Measurements from ENCODE around the gene NUMBL. TPM values are rescaled to one million over a fixed set of nuclear protein-coding genes. Genes with fewer than 3 reads are reported as not detected.

NUMBL gene
- total RNA-seq, 1 experiment from 2014 or later = 41.7 TPM

GRCh38 chr19:40736661-40737060, 46.2 kb upstream of the NUMBL start:
- no TSS peak for BruUV-seq (replicated peaks)
- Histone ChIP-seq H2AFZ (ENCODE audit: low read depth, low read length, poor library complexity, severe bottlenecking) (no peak overlapping the region), H3K9ac (ENCODE audit: low read length) (no peak overlapping the region), H3K27ac (ENCODE audit: low read depth, low read length) (no peak overlapping the region), H3K4me2 (ENCODE audit: low read length) (no peak overlapping the region), H3K4me1 (ENCODE audit: control insufficient read depth in 1 of 2, insufficient read depth in 2 of 2, low read length in 2 of 2) (peaks cover 5 to 12% of the 10 kb centered on the region in 2 experiments; a peak in 3 of 4 replicates), H3K9me2 (ENCODE audit: insufficient read depth) (no peaks in the 10 kb centered on the region), H4K20me1 (ENCODE audit: insufficient read depth) (no peaks in the 10 kb centered on the region), H3K79me2 (ENCODE audit: insufficient read depth, low read length) (no peaks in the 10 kb centered on the region), H3K9me3 (ENCODE audit: control insufficient read depth in 1 of 2, insufficient read depth in 1 of 2, low read depth in 1 of 2, low read length in 2 of 2) (no peaks in the 10 kb centered on the region), H3K36me3 (ENCODE audit: control insufficient read depth in 1 of 2, insufficient read depth in 2 of 2, low read length in 2 of 2) (peaks cover 14 to 17% of the 10 kb centered on the region in 2 experiments), H3K4me3 (replicated peaks in 1 of 2; ENCODE audit: low read depth in 1 of 2, low read length in 2 of 2) (no peak overlapping the region), H3K27me3 (ENCODE audit: insufficient read depth, low read length) (no peaks in the 10 kb centered on the region)
- ChIA-PET POLR2A (no interaction called here), RAD21 (ENCODE audit: low non-redundant PET in 1 of 2, low total read pairs in 2 of 2, uncharacterized antibody in 2 of 2, unreplicated experiment in 2 of 2) (no interaction called here), CTCF (no interaction called here)
- DNase-seq (ENCODE audit: low read depth, low spot score) = no peak
- intact Hi-C loops (cut with micrococcal nuclease) = no loop called here
- TF ChIP-seq RAD21 (IDR thresholded peaks at IDR 0.05; ENCODE audit: low read depth) (no peak), EZH2 (IDR thresholded peaks at IDR 0.05) (no peak), TCF7L2 (IDR thresholded peaks at IDR 0.05; ENCODE audit: borderline replicate concordance, extremely low read depth, insufficient read depth, insufficient read length) (no peak), ZNF274 (IDR thresholded peaks at IDR 0.05; ENCODE audit: low read depth, low read length) (no peak), CEBPB (IDR thresholded peaks at IDR 0.05; ENCODE audit: low read depth) (no peak), EZH2phosphoT487 (IDR thresholded peaks at IDR 0.05; ENCODE audit: borderline replicate concordance) (no peak), SP1 (IDR thresholded peaks at IDR 0.05; ENCODE audit: low read depth) (no peak), JUND (IDR thresholded peaks at IDR 0.05) (no peak), CBX3 (IDR thresholded peaks at IDR 0.05; ENCODE audit: low read depth) (no peak), REST (IDR thresholded peaks at IDR 0.05; ENCODE audit: low read depth) (no peak), POLR2A (IDR thresholded peaks at IDR 0.05; ENCODE audit: borderline replicate concordance, extremely low read depth, insufficient read depth, insufficient read length) (no peak), SIN3A (IDR thresholded peaks at IDR 0.05; ENCODE audit: low read depth) (no peak), ELF1 (IDR thresholded peaks at IDR 0.05; ENCODE audit: borderline replicate concordance, low read depth) (no peak), ZBTB33 (IDR thresholded peaks at IDR 0.05; ENCODE audit: extremely low read depth, insufficient replicate concordance, low read length) (no peak), CTCF (IDR thresholded peaks at IDR 0.05 in 2 of 3, conservative IDR thresholded peaks at IDR 0.05 in 1 of 3; ENCODE audit: borderline replicate concordance in 1 of 3, insufficient read depth in 1 of 3, low read depth in 2 of 3, low read length in 2 of 3) (no peak), EGR1 (IDR thresholded peaks at IDR 0.05; ENCODE audit: low read depth) (no peak), YY1 (IDR thresholded peaks at IDR 0.05; ENCODE audit: extremely low read depth, insufficient replicate concordance, low read depth, low read length) (no peak), POLR2AphosphoS5 (IDR thresholded peaks at IDR 0.05; ENCODE audit: low read depth, low read length) (no peak)
- TF ChIP-seq, protein P1, sequence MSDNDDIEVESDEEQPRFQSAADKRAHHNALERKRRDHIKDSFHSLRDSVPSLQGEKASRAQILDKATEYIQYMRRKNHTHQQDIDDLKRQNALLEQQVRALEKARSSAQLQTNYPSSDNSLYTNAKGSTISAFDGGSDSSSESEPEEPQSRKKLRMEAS (IDR thresholded peaks at IDR 0.05) = no peak
- ATAC-seq = no peak

Measured in HCT116 (cell line).